WTC11 (cell line): ENCODE data around the gene ERMP1. TPM values are rescaled to one million over a fixed set of nuclear protein-coding genes. Genes with fewer than 3 reads are reported as not detected.

Experiments
- ATAC-seq: fragments of 200-7000 bp; cut with Tn5 transposase; 2 replicates; pipeline ENCODE4 v1.10.0; 2021; ENCODE audit warnings: mild to moderate bottlenecking, moderate library complexity
- CTCF ChIA-PET: fragments of 300-600 bp; sonication (Branson Sonifier 250); formaldehyde crosslinking; loops from one replicate; lab custom pipeline; 2021; ENCODE audit warnings: antibody characterized with exemption; lab: Charles Lee
- POLR2A ChIA-PET: fragments of 350-600 bp; sonication (Branson Sonifier 250); formaldehyde crosslinking; loops from one replicate; lab custom pipeline; 2021; ENCODE audit warnings: antibody characterized with exemption; lab: Charles Lee
- DNase-seq: peaks from one replicate; pipeline ENCODE4 v3.0.0; 2021; ENCODE audit warnings: low spot score
- H3K27ac Mint-ChIP-seq: 2 replicates; pipeline ENCODE4 v1.8.0; 2021; ENCODE audit warnings: mixed read lengths
- H3K27me3 Mint-ChIP-seq: 2 replicates; pipeline ENCODE4 v1.8.0; 2021; ENCODE audit warnings: low read depth, mild to moderate bottlenecking, moderate library complexity, mixed read lengths
- H3K36me3 Mint-ChIP-seq: 2 replicates; pipeline ENCODE4 v1.8.0; 2021; ENCODE audit warnings: mixed read lengths
- H3K4me1 Mint-ChIP-seq: 2 replicates; pipeline ENCODE4 v1.8.0; 2022; ENCODE audit warnings: mixed read lengths
- H3K4me3 Mint-ChIP-seq: 2 replicates; pipeline ENCODE4 v1.8.0; 2021; ENCODE audit warnings: mild to moderate bottlenecking, moderate library complexity, mixed read lengths
- H3K9me3 Mint-ChIP-seq: 2 replicates; pipeline ENCODE4 v1.8.0; 2021; ENCODE audit warnings: mixed read lengths
- FOXK1 ChIP-seq: sonication (generic); formaldehyde crosslinking; IDR thresholded peaks from 2 replicates; pipeline ENCODE4 v1.8.0; 2022; ENCODE audit warnings: mild to moderate bottlenecking, moderate library complexity, missing genetic modification reagents
- GTF2I ChIP-seq: fragments of 250-450 bp; sonication (Bioruptor Pico); conservative IDR thresholded peaks from 2 replicates; pipeline ENCODE4 v1.4.0; 2021; ENCODE audit warnings: mild to moderate bottlenecking
- HMGA2 ChIP-seq: fragments of 250-450 bp; sonication (Bioruptor Pico); IDR thresholded peaks from 2 replicates; pipeline ENCODE4 v1.4.0; 2021; ENCODE audit warnings: mild to moderate bottlenecking, moderate library complexity
- JUN ChIP-seq: sonication (generic); formaldehyde crosslinking; IDR thresholded peaks from 2 replicates; pipeline ENCODE4 v1.8.0; 2023; ENCODE audit warnings: mild to moderate bottlenecking, missing genetic modification reagents
- MXD4 ChIP-seq: fragments of 250-450 bp; sonication (Bioruptor Pico); IDR thresholded peaks from 2 replicates; pipeline ENCODE4 v1.8.0; 2021; ENCODE audit warnings: mild to moderate bottlenecking, moderate library complexity, borderline replicate concordance
- NFATC4 ChIP-seq: fragments of 250-450 bp; sonication (Bioruptor Pico); IDR thresholded peaks from 2 replicates; pipeline ENCODE4 v1.9.0; 2021; ENCODE audit warnings: mild to moderate bottlenecking
- NFYB ChIP-seq: sonication (generic); formaldehyde crosslinking; conservative IDR thresholded peaks from 2 replicates; pipeline ENCODE4 v1.8.0; 2022; ENCODE audit warnings: low read depth, missing genetic modification reagents
- NR1H2 ChIP-seq: sonication (generic); formaldehyde crosslinking; IDR thresholded peaks from 2 replicates; pipeline ENCODE4 v1.9.0; 2021; ENCODE audit warnings: mild to moderate bottlenecking, moderate library complexity, missing genetic modification reagents
- OVOL2 ChIP-seq: fragments of 250-450 bp; sonication (Bioruptor Pico); IDR thresholded peaks from 2 replicates; pipeline ENCODE4 v1.9.0; 2021; ENCODE audit warnings: mild to moderate bottlenecking, borderline replicate concordance
- TCF7 ChIP-seq: sonication (generic); formaldehyde crosslinking; IDR thresholded peaks from 2 replicates; pipeline ENCODE4 v1.8.0; 2022; ENCODE audit warnings: mild to moderate bottlenecking, low read depth, missing genetic modification reagents, moderate library complexity
- ZBTB21 ChIP-seq: sonication (generic); formaldehyde crosslinking; IDR thresholded peaks from 2 replicates; pipeline ENCODE4 v1.8.1; 2023; ENCODE audit warnings: mild to moderate bottlenecking, missing genetic modification reagents, borderline replicate concordance
- ZNF232 ChIP-seq: sonication (generic); formaldehyde crosslinking; IDR thresholded peaks from 2 replicates; pipeline ENCODE4 v1.8.0; 2022; ENCODE audit warnings: mild to moderate bottlenecking, missing genetic modification reagents
- ZNF317 ChIP-seq: sonication (generic); formaldehyde crosslinking; IDR thresholded peaks from 2 replicates; pipeline ENCODE4 v1.8.1; 2023; ENCODE audit warnings: low read depth, mild to moderate bottlenecking, moderate library complexity, missing genetic modification reagents, borderline replicate concordance
- total RNA-seq: library from RNA; stranded (reverse); gene quantifications from 3 replicates; pipeline ENCODE4 v1.2.3, GENCODE V29; 2021
- TF ChIP-seq, protein P1 (sequence below): fragments of 250-450 bp; sonication (Bioruptor Pico); conservative IDR thresholded peaks from 2 replicates; pipeline ENCODE4 v1.9.0; 2021; ENCODE audit warnings: mild to moderate bottlenecking
- TF ChIP-seq, protein P2 (sequence below): sonication (generic); formaldehyde crosslinking; IDR thresholded peaks from 2 replicates; pipeline ENCODE4 v1.8.0; 2023; ENCODE audit warnings: missing genetic modification reagents
- TF ChIP-seq, protein P3 (sequence below): sonication (generic); formaldehyde crosslinking; IDR thresholded peaks from 2 replicates; pipeline ENCODE4 v1.8.1; 2023; ENCODE audit warnings: mild to moderate bottlenecking, missing genetic modification reagents, borderline replicate concordance
- TF ChIP-seq, protein P4 (sequence below): fragments of 250-450 bp; sonication (Bioruptor Pico); IDR thresholded peaks from 2 replicates; pipeline ENCODE4 v2.1.2; 2022; ENCODE audit warnings: mild to moderate bottlenecking, moderate library complexity
- TF ChIP-seq, protein P5 (sequence below): sonication (generic); formaldehyde crosslinking; IDR thresholded peaks from 2 replicates; pipeline ENCODE4 v1.8.0; 2022; ENCODE audit warnings: mild to moderate bottlenecking, missing genetic modification reagents
- TF ChIP-seq, protein P6 (sequence below): sonication (generic); formaldehyde crosslinking; IDR thresholded peaks from 2 replicates; pipeline ENCODE4 v1.8.1; 2022; ENCODE audit warnings: mild to moderate bottlenecking, moderate library complexity, missing genetic modification reagents
- TF ChIP-seq, protein P7 (sequence below): fragments of 200-600 bp; IDR thresholded peaks from 2 replicates; pipeline ENCODE4 v1.8.0; 2022; ENCODE audit warnings: antibody characterized with exemption

Gene ERMP1
- total RNA-seq, 1 experiment from 2014 or later, result 25.4 TPM

DNA sequence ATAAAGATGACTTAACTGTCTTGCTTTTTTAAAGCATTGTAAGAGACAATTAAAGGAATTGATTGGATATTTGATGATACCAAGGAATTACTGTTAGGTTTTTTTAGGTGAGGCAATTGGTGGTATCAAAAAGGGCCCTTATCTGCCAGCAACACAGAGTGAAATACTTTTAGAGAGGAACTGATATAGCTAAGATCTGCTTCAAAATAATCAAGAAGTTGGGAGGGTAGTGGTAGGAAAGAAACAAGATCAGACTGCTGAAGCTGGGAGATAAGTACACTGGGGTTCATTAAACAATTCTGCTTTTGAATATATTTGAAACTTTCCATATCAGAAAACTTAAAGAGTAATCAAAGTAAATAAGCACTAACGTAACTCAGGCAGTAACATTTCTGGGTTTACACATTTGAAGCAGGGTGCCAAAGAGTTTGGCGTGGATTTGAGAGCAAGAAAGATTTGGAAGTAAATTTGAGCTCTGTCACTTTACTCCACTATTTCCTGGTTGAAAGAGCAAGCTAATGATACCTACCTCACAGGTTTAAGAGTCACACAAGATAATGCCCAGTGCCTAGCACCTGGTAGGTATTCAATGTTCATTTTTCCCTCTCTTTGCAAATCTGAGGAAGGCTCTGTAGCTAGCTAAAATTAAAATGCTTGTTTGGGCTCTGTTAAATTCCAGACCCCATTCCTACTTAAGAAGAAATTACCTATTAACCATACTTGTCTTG, 6.9 kb downstream of the ERMP1 start:
- no peak overlapping the region for H3K27ac Mint-ChIP-seq
- peaks cover 12% of the 10 kb centered on the region for H3K36me3 Mint-ChIP-seq
- TF ChIP-seq, protein P1, sequence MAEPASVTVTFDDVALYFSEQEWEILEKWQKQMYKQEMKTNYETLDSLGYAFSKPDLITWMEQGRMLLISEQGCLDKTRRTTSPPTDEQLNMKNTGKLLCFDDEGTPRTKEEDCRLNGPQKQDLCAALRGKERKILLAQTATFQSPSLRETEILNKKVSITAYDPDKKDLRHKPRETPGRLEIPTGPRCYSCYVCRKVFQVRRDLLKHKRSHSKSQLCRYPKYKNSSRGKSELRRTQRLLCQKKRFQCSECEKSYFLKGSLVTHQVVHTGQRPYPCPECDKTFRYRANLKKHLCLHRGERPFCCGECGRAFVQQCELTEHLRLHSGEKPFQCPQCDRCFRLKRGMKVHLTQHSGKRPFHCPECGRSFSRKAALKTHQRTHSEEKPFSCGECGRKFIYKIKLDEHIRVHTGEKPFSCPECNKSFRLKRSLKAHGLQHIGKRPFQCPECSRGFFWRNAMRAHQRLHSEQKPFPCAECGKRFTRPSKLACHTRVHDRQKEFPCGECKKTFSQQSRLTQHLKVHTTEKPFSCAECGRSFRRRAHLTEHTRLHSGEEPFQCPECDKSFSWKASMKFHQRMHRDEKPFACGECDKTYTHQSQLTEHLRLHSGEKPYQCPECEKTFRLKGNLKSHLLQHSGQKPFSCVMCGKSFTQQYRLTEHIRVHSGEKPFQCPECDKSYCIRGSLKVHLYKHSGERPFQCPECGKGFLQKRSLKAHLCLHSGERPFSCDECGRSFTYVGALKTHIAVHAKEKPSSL, result no peak
- TF ChIP-seq ZNF317 (no peak), JUN (CRISPR knock-in tag) (no peak), MXD4 (CRISPR knock-in tag) (no peak), HMGA2 (no peak), OVOL2 (no peak), FOXK1 (CRISPR knock-in tag) (no peak)
- TF ChIP-seq, protein P2, sequence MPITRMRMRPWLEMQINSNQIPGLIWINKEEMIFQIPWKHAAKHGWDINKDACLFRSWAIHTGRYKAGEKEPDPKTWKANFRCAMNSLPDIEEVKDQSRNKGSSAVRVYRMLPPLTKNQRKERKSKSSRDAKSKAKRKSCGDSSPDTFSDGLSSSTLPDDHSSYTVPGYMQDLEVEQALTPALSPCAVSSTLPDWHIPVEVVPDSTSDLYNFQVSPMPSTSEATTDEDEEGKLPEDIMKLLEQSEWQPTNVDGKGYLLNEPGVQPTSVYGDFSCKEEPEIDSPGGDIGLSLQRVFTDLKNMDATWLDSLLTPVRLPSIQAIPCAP (CRISPR knock-in tag), result no peak
- TF ChIP-seq, protein P3, sequence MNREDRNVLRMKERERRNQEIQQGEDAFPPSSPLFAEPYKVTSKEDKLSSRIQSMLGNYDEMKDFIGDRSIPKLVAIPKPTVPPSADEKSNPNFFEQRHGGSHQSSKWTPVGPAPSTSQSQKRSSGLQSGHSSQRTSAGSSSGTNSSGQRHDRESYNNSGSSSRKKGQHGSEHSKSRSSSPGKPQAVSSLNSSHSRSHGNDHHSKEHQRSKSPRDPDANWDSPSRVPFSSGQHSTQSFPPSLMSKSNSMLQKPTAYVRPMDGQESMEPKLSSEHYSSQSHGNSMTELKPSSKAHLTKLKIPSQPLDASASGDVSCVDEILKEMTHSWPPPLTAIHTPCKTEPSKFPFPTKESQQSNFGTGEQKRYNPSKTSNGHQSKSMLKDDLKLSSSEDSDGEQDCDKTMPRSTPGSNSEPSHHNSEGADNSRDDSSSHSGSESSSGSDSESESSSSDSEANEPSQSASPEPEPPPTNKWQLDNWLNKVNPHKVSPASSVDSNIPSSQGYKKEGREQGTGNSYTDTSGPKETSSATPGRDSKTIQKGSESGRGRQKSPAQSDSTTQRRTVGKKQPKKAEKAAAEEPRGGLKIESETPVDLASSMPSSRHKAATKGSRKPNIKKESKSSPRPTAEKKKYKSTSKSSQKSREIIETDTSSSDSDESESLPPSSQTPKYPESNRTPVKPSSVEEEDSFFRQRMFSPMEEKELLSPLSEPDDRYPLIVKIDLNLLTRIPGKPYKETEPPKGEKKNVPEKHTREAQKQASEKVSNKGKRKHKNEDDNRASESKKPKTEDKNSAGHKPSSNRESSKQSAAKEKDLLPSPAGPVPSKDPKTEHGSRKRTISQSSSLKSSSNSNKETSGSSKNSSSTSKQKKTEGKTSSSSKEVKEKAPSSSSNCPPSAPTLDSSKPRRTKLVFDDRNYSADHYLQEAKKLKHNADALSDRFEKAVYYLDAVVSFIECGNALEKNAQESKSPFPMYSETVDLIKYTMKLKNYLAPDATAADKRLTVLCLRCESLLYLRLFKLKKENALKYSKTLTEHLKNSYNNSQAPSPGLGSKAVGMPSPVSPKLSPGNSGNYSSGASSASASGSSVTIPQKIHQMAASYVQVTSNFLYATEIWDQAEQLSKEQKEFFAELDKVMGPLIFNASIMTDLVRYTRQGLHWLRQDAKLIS (CRISPR knock-in tag), result no peak
- TF ChIP-seq, protein P4, sequence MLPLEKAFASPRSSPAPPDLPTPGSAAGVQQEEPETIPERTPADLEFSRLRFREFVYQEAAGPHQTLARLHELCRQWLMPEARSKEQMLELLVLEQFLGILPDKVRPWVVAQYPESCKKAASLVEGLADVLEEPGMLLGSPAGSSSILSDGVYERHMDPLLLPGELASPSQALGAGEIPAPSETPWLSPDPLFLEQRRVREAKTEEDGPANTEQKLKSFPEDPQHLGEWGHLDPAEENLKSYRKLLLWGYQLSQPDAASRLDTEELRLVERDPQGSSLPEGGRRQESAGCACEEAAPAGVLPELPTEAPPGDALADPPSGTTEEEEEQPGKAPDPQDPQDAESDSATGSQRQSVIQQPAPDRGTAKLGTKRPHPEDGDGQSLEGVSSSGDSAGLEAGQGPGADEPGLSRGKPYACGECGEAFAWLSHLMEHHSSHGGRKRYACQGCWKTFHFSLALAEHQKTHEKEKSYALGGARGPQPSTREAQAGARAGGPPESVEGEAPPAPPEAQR (CRISPR knock-in tag), result no peak
- TF ChIP-seq, protein P5, sequence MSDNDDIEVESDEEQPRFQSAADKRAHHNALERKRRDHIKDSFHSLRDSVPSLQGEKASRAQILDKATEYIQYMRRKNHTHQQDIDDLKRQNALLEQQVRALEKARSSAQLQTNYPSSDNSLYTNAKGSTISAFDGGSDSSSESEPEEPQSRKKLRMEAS (CRISPR knock-in tag), result no peak
- TF ChIP-seq, protein P6, sequence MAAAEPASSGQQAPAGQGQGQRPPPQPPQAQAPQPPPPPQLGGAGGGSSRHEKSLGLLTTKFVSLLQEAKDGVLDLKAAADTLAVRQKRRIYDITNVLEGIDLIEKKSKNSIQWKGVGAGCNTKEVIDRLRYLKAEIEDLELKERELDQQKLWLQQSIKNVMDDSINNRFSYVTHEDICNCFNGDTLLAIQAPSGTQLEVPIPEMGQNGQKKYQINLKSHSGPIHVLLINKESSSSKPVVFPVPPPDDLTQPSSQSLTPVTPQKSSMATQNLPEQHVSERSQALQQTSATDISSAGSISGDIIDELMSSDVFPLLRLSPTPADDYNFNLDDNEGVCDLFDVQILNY, result no peak
- no peak for ATAC-seq
- ChIA-PET POLR2A (no interaction called here), CTCF (no interaction called here)
- H3K4me3 Mint-ChIP-seq, result no peak overlapping the region
- peaks cover 2% of the 10 kb centered on the region for H3K4me1 Mint-ChIP-seq
- DNase-seq, result no peak
- H3K27me3 Mint-ChIP-seq, result no peaks in the 10 kb centered on the region
- no peaks in the 10 kb centered on the region for H3K9me3 Mint-ChIP-seq

DNA sequence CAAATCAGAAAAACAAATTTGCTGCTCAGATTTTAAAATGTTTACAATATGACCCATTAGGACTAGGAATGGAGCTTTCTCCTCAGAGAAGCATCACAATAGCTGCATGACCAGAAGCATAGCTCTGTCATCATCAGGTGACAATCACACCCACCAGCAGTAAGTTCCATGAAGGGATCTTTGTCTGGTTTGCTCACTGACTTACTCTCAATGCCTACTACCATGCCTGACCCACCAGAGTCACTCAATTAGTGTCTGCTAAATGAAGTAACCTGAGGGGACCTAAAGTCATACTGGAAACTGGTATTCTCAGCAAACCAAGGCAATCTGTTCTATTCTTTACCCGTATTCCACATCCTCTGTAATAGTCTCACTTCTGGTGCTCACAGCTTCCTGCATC, 7.7 kb downstream of the ERMP1 start:
- H3K4me3 Mint-ChIP-seq, result no peak overlapping the region
- CTCF ChIA-PET, result no interaction called here
- H3K27ac Mint-ChIP-seq, result no peak overlapping the region
- peaks cover 12% of the 10 kb centered on the region for H3K36me3 Mint-ChIP-seq
- DNase-seq, result no peak
- POLR2A ChIA-PET, result no interaction called here
- no peaks in the 10 kb centered on the region for H3K9me3 Mint-ChIP-seq
- H3K27me3 Mint-ChIP-seq, result no peaks in the 10 kb centered on the region
- H3K4me1 Mint-ChIP-seq, result no peaks in the 10 kb centered on the region
- ATAC-seq, result no peak
- TF ChIP-seq ZBTB21 (CRISPR knock-in tag) (no peak), GTF2I (CRISPR knock-in tag) (no peak), ZNF232 (no peak), NFYB (no peak), NR1H2 (no peak), TCF7 (CRISPR knock-in tag) (no peak), NFATC4 (no peak), OVOL2 (no peak)
- TF ChIP-seq, protein P4 (CRISPR knock-in tag), result no peak
- TF ChIP-seq, protein P7, sequence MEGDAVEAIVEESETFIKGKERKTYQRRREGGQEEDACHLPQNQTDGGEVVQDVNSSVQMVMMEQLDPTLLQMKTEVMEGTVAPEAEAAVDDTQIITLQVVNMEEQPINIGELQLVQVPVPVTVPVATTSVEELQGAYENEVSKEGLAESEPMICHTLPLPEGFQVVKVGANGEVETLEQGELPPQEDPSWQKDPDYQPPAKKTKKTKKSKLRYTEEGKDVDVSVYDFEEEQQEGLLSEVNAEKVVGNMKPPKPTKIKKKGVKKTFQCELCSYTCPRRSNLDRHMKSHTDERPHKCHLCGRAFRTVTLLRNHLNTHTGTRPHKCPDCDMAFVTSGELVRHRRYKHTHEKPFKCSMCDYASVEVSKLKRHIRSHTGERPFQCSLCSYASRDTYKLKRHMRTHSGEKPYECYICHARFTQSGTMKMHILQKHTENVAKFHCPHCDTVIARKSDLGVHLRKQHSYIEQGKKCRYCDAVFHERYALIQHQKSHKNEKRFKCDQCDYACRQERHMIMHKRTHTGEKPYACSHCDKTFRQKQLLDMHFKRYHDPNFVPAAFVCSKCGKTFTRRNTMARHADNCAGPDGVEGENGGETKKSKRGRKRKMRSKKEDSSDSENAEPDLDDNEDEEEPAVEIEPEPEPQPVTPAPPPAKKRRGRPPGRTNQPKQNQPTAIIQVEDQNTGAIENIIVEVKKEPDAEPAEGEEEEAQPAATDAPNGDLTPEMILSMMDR, result no peak
